ENCODE measurements around the gene HHIPL1. TPM values are rescaled to one million over a fixed set of nuclear protein-coding genes. Genes with fewer than 3 reads are reported as not detected.
A peak's percentile ranks its signal among the peaks of the same experiment; 100 is the strongest.

Gene HHIPL1
- total RNA-seq, 2 experiments from 2014 or later: 0.25 to 0.72 TPM

GRCh38 chr14:99627510-99628381 lies 17.2 kb upstream of the HHIPL1 start:
- H2AFZ ChIP-seq (ENCODE audit: low read length): no peak overlapping the region
- H3K27ac ChIP-seq (ENCODE audit: low read depth, low read length, poor library complexity, severe bottlenecking): no peak overlapping the region
- CTCF ChIA-PET (ENCODE audit: unreplicated experiment): interaction anchor here (0.6 to 1.4 kb wide), 3 partner anchors 20 to 68 kb away, joined by 3 read pairs; no protein-coding TSS in a partner anchor
- H3K4me3 ChIP-seq (ENCODE audit: low read depth, low read length, poor library complexity, severe bottlenecking): no peak overlapping the region
- BruUV-seq (replicated peaks): no TSS peak
- no peaks in the 10 kb centered on the region for H3K79me2 ChIP-seq (ENCODE audit: insufficient read depth, low read depth, low read length)
- H3K4me2 ChIP-seq (ENCODE audit: low read length): no peak overlapping the region
- TF ChIP-seq EZH2phosphoT487 (IDR thresholded peaks at IDR 0.05; ENCODE audit: borderline replicate concordance, low read depth, low read length): no peak
- TF ChIP-seq CTCF (conservative IDR thresholded peaks at IDR 0.05; ENCODE audit: low read length): no peak
- POLR2A ChIA-PET: interaction anchor here (0.8 to 0.9 kb wide), 2 partner anchors 23 to 29 kb away, joined by 3 read pairs; no protein-coding TSS in a partner anchor
- intact Hi-C loops (cut with micrococcal nuclease; ENCODE audit: unreplicated experiment): loop anchor here (2.0 kb wide), 1 partner anchor 53 kb away; no protein-coding TSS in a partner anchor
- no peaks in the 10 kb centered on the region for H4K20me1 ChIP-seq (ENCODE audit: insufficient read depth, low read length)
- H3K9me3 ChIP-seq (ENCODE audit: low read length): no peaks in the 10 kb centered on the region
- no peak for DNase-seq (ENCODE audit: low spot score)
- H3K36me3 ChIP-seq (ENCODE audit: insufficient read depth, low read length): no peaks in the 10 kb centered on the region
- peaks cover 8% of the 10 kb centered on the region for H3K4me1 ChIP-seq (ENCODE audit: insufficient read depth, low read length, poor library complexity, severe bottlenecking)
- H3K9me2 ChIP-seq (ENCODE audit: insufficient read depth, low read length): no peaks in the 10 kb centered on the region

GRCh38 chr14:99628887-99629618 lies 15.9 kb upstream of the HHIPL1 start:
- ChIA-PET CTCF (ENCODE audit: unreplicated experiment) (interaction anchor here (1.4 kb wide), 1 partner anchor 21 kb away, joined by 3 read pairs; no protein-coding TSS in a partner anchor), POLR2A (interaction anchor here (0.8 to 0.9 kb wide), 2 partner anchors 24 to 28 kb away, joined by 3 read pairs; no protein-coding TSS in a partner anchor)
- H3K9me3 ChIP-seq (ENCODE audit: low read length): no peaks in the 10 kb centered on the region
- intact Hi-C loops (cut with micrococcal nuclease; ENCODE audit: unreplicated experiment): loop anchor here (1.0 to 2.0 kb wide), 2 partner anchors 54 to 111 kb away; no protein-coding TSS in a partner anchor
- peak; percentile 66 for DNase-seq (ENCODE audit: low spot score)
- H3K27ac ChIP-seq (ENCODE audit: low read depth, low read length, poor library complexity, severe bottlenecking): no peak overlapping the region
- H4K20me1 ChIP-seq (ENCODE audit: insufficient read depth, low read length): no peaks in the 10 kb centered on the region
- TF ChIP-seq CTCF (conservative IDR thresholded peaks at IDR 0.05; ENCODE audit: low read length) (peak; percentile 95), EZH2phosphoT487 (IDR thresholded peaks at IDR 0.05; ENCODE audit: borderline replicate concordance, low read depth, low read length) (no peak)
- no peaks in the 10 kb centered on the region for H3K79me2 ChIP-seq (ENCODE audit: insufficient read depth, low read depth, low read length)
- H3K9me2 ChIP-seq (ENCODE audit: insufficient read depth, low read length): no peaks in the 10 kb centered on the region
- H3K4me3 ChIP-seq (ENCODE audit: low read depth, low read length, poor library complexity, severe bottlenecking): no peak overlapping the region
- no peak overlapping the region for H3K4me2 ChIP-seq (ENCODE audit: low read length)
- H3K36me3 ChIP-seq (ENCODE audit: insufficient read depth, low read length): no peaks in the 10 kb centered on the region
- peaks cover 21% of the 10 kb centered on the region for H3K4me1 ChIP-seq (ENCODE audit: insufficient read depth, low read length, poor library complexity, severe bottlenecking)
- no peak overlapping the region for H2AFZ ChIP-seq (ENCODE audit: low read length)
- BruUV-seq (replicated peaks): no TSS peak
